ENCODE results near the gene INPP5B. TPM values are rescaled to one million over a fixed set of nuclear protein-coding genes. Genes with fewer than 3 reads are reported as not detected.
A peak's percentile ranks its signal among the peaks of the same experiment; 100 is the strongest.

INPP5B gene
- total and polyA plus RNA-seq, 11 donors: 6.5 to 16.2 (median 12.1) TPM

- DNase-seq (no peak), ATAC-seq (no peak)
- Histone ChIP-seq H3K4me3 (no peak overlapping the region), H3K4me1 (peaks cover 0 to 3% (median 0%) of the 10 kb centered on the region in 12 donors), H3K27me3 (no peaks in the 10 kb centered on the region), H3K9me3 (peaks cover 0 to 8% (median 0%) of the 10 kb centered on the region in 12 donors), H3K36me3 (peaks cover 0 to 69% (median 57%) of the 10 kb centered on the region in 9 donors), H3K27ac (peak overlapping the region in 1 of 12 donors; percentile 35)
- no peak for TF ChIP-seq POLR2A (IDR thresholded peaks at IDR 0.05)
- TF ChIP-seq, protein P1, sequence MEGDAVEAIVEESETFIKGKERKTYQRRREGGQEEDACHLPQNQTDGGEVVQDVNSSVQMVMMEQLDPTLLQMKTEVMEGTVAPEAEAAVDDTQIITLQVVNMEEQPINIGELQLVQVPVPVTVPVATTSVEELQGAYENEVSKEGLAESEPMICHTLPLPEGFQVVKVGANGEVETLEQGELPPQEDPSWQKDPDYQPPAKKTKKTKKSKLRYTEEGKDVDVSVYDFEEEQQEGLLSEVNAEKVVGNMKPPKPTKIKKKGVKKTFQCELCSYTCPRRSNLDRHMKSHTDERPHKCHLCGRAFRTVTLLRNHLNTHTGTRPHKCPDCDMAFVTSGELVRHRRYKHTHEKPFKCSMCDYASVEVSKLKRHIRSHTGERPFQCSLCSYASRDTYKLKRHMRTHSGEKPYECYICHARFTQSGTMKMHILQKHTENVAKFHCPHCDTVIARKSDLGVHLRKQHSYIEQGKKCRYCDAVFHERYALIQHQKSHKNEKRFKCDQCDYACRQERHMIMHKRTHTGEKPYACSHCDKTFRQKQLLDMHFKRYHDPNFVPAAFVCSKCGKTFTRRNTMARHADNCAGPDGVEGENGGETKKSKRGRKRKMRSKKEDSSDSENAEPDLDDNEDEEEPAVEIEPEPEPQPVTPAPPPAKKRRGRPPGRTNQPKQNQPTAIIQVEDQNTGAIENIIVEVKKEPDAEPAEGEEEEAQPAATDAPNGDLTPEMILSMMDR (IDR thresholded peaks at IDR 0.05): peak in 11 of 12 donors; percentile 31 to 68 (median 49)
- intact Hi-C loops (cut with DNase I): loop anchor here in 5 of 10 donors (5.0 to 10.0 kb wide), 3 partner anchors 54 to 944 kb away; partner anchors contain the start of gene INPP5B (in 1 of the 5)
- WGBS, 4 donors: 21 to 33% (median 29%) methylated on average over 4 of the region's 4 CpGs
Measured at GRCh38 chr1:37890378-37891014, 56.4 kb downstream of the INPP5B start.

DNA sequence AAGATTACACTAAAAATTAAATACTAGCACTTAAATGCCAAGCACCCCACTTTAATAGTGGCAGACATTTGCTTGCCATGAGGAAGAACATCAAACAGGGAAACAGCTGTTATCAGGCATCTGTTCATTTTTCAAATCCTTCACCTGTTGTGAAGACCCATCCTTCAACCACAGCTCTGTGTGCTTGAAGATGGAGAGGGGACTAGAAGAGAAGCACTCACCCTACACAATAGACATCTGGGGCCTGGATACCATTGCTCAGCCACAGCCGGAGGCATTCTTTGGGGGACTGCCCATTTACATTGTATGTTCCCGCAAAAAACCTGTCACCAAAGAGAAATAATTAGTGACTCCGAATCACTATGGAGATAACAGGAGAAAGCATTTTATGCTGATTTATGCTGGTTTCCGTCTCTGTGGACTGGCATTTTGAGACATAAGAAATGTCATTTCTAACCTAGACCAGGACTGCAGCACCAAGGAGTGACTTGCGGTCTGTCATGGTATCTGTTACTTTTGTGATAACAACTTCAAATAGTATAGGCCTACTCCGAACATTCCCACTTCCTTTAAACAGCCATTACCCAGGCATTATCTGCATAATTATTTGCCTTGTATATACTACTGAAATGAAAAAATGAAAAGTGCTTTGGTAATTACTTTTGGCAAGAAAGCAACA, 58.7 kb downstream of the INPP5B start:
- peaks cover 0 to 3% (median 0%) of the 10 kb centered on the region in 12 donors for H3K4me1 ChIP-seq
- H3K4me3 ChIP-seq: no peak overlapping the region
- no peak for TF ChIP-seq POLR2A (IDR thresholded peaks at IDR 0.05)
- TF ChIP-seq, protein P1 (IDR thresholded peaks at IDR 0.05): no peak
- peaks cover 0 to 85% (median 80%) of the 10 kb centered on the region in 9 donors for H3K36me3 ChIP-seq
- no peaks in the 10 kb centered on the region for H3K27me3 ChIP-seq
- peaks cover 0 to 6% (median 0%) of the 10 kb centered on the region in 12 donors for H3K9me3 ChIP-seq
- H3K27ac ChIP-seq: no peak overlapping the region
- ATAC-seq: no peak
- no peak for DNase-seq
- intact Hi-C loops (cut with DNase I): loop anchor here in 5 of 10 donors (2.0 to 10.0 kb wide), 3 partner anchors 87 to 97 kb away; no protein-coding TSS in a partner anchor
- 89 to 95% (median 92%) methylated on average over 6 of the region's 6 CpGs for WGBS, 4 donors

- Histone ChIP-seq H3K36me3 (peaks cover 0 to 100% (median 100%) of the 10 kb centered on the region in 9 donors), H3K27me3 (no peaks in the 10 kb centered on the region), H3K27ac (no peak overlapping the region), H3K4me3 (no peak overlapping the region), H3K4me1 (no peaks in the 10 kb centered on the region), H3K9me3 (no peaks in the 10 kb centered on the region)
- WGBS, 4 donors: 87 to 93% (median 89%) methylated on average over 3 of the region's 3 CpGs
- ATAC-seq: no peak
- DNase-seq: no peak
- intact Hi-C loops (cut with DNase I): loop anchor here in 1 of 10 donors (10.0 kb wide), 1 partner anchor 101 kb away; no protein-coding TSS in a partner anchor
- TF ChIP-seq, protein P1 (IDR thresholded peaks at IDR 0.05): no peak
- TF ChIP-seq POLR2A (IDR thresholded peaks at IDR 0.05): no peak
Measured at GRCh38 chr1:37884145-37884544, 62.7 kb downstream of the INPP5B start.

DNA sequence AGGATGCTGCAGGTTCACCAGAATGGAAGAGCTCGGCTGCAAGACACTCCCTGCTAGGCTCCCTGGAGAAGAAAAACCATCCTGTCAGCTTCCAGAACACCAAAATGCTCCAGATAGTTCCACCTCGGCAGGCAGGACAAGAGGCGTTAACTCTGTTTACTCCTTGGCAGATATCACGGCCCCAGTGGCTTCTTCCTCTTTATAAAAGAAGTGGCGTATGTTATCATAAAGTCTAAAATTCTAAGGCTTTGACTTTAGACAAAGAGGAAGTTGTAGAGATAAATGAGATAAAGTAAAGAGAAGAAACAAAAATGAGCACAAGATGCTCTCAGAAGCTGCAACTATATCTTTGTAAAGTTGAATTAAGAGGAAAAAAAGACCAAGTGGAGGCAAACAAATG, 63.2 kb downstream of the INPP5B start:
- Histone ChIP-seq H3K9me3 (no peaks in the 10 kb centered on the region), H3K27me3 (no peaks in the 10 kb centered on the region), H3K36me3 (peaks cover 0 to 100% (median 98%) of the 10 kb centered on the region in 9 donors), H3K27ac (no peak overlapping the region), H3K4me1 (no peaks in the 10 kb centered on the region), H3K4me3 (no peak overlapping the region)
- no peak for ATAC-seq
- TF ChIP-seq, protein P1 (IDR thresholded peaks at IDR 0.05): no peak
- TF ChIP-seq POLR2A (IDR thresholded peaks at IDR 0.05): no peak
- intact Hi-C loops (cut with DNase I): loop anchor here in 1 of 10 donors (10.0 kb wide), 1 partner anchor 101 kb away; no protein-coding TSS in a partner anchor
- 72 to 77% (median 76%) methylated on average over 5 of the region's 5 CpGs for WGBS, 4 donors
- no peak for DNase-seq

All from heart left ventricle (tissue), 16 donors.